ENCODE data around the gene KCNC1.

GRCh38 chr11:17816232-17816931 is 81.8 kb downstream of the KCNC1 start:
- TF ChIP-seq CTCF (IDR thresholded peaks at IDR 0.05) (no peak), ZFX (IDR thresholded peaks at IDR 0.05; ENCODE audit: borderline replicate concordance) (no peak)
